ENCODE measurements around the gene PTTG1IP. TPM values are rescaled to one million over a fixed set of nuclear protein-coding genes. Genes with fewer than 3 reads are reported as not detected.

Gene PTTG1IP
- total and polyA plus RNA-seq, 3 experiments from 2014 or later, result 48.2 to 69.8 (median 50.8) TPM

- H3K9me3 ChIP-seq (ENCODE audit: low read length), result no peaks in the 10 kb centered on the region
- Mint-ChIP-seq H3K27me3 (no peaks in the 10 kb centered on the region), H3K36me3 (peaks cover 0 to 17% (median 0%) of the 10 kb centered on the region in 3 donors), H3K4me3 (peak overlapping the region; percentile 87 to 96 (median 93)), H3K4me1 (peaks cover 39 to 49% (median 47%) of the 10 kb centered on the region in 3 donors), H3K27ac (peak overlapping the region; percentile 91 to 99 (median 94)), H3K9me3 (no peaks in the 10 kb centered on the region)
- peaks cover 34% of the 10 kb centered on the region for H3K4me1 ChIP-seq (ENCODE audit: insufficient read depth, low read length)
- no peaks in the 10 kb centered on the region for H3K36me3 ChIP-seq (ENCODE audit: insufficient read depth, low read length)
- H3K27ac ChIP-seq (ENCODE audit: low read depth, low read length), result no peak overlapping the region
- H3K27me3 ChIP-seq (ENCODE audit: insufficient read depth, low read length, poor library complexity, severe bottlenecking), result no peaks in the 10 kb centered on the region
- CTCF ChIA-PET, result interaction anchor here (1.1 to 1.6 kb wide), 11 partner anchors 8 to 82 kb away, joined by 3 to 11 read pairs (median 4); partner anchors contain the start of genes SLX9 and UBE2G2
- POLR2A ChIA-PET, result interaction anchor here (0.7 to 3.8 kb wide), 6 partner anchors 11 to 74 kb away, joined by 3 to 25 read pairs (median 14); partner anchors contain the start of gene SUMO3
- peak in 1 of 5 donors; percentile 41 for DNase-seq
- peak overlapping the region; percentile 74 for H3K4me3 ChIP-seq (ENCODE audit: low read length)
Measured at GRCh38 chr21:44875316-44875700, 1.8 kb upstream of the PTTG1IP start.

- CTCF ChIA-PET, result interaction anchor here (0.7 to 3.7 kb wide), 18 partner anchors 9 to 254 kb away, joined by 3 to 19 read pairs (median 5); partner anchors contain the start of genes SLX9 and UBE2G2
- peaks cover 37% of the 10 kb centered on the region for H3K4me1 ChIP-seq (ENCODE audit: insufficient read depth, low read length)
- H3K4me1 Mint-ChIP-seq, result peaks cover 45 to 55% (median 53%) of the 10 kb centered on the region in 3 donors
Measured at GRCh38 chr21:44874497-44875315, 1.2 kb upstream of the PTTG1IP start.

GRCh38 chr21:44874240-44874496, 678 bp upstream of the PTTG1IP start:
- Histone ChIP-seq H3K9me3 (ENCODE audit: low read length) (no peaks in the 10 kb centered on the region), H3K36me3 (ENCODE audit: insufficient read depth, low read length) (no peaks in the 10 kb centered on the region), H3K4me1 (ENCODE audit: insufficient read depth, low read length) (peaks cover 42% of the 10 kb centered on the region), H3K27ac (ENCODE audit: low read depth, low read length) (peak overlapping the region; percentile 74), H3K4me3 (ENCODE audit: low read length) (peak overlapping the region; percentile 74), H3K27me3 (ENCODE audit: insufficient read depth, low read length, poor library complexity, severe bottlenecking) (no peaks in the 10 kb centered on the region)
- peaks cover 48 to 60% (median 56%) of the 10 kb centered on the region in 3 donors for H3K4me1 Mint-ChIP-seq
- H3K27ac Mint-ChIP-seq, result peak overlapping the region; percentile 91 to 99 (median 94)
- peak overlapping the region; percentile 87 to 96 (median 93) for H3K4me3 Mint-ChIP-seq
- ChIA-PET CTCF (interaction anchor here (0.7 to 3.7 kb wide), 11 partner anchors 18 to 254 kb away, joined by 3 to 19 read pairs (median 5); partner anchors contain the start of gene UBE2G2), POLR2A (interaction anchor here (0.6 to 3.8 kb wide), 16 partner anchors 9 to 573 kb away, joined by 3 to 25 read pairs (median 6); partner anchors contain the start of genes SLX9, SUMO3 and UBE2G2)
- H3K9me3 Mint-ChIP-seq, result no peaks in the 10 kb centered on the region
- H3K36me3 Mint-ChIP-seq, result peaks cover 0 to 17% (median 0%) of the 10 kb centered on the region in 3 donors
- DNase-seq, result no peak
- no peaks in the 10 kb centered on the region for H3K27me3 Mint-ChIP-seq

More at GRCh38 chr21:44874497-44875315, 1.2 kb upstream of the PTTG1IP start:
- H3K36me3 Mint-ChIP-seq, result peaks cover 0 to 17% (median 0%) of the 10 kb centered on the region in 3 donors
- POLR2A ChIA-PET, result interaction anchor here (0.7 to 3.8 kb wide), 15 partner anchors 8 to 574 kb away, joined by 3 to 25 read pairs (median 6); partner anchors contain the start of genes SLX9, SUMO3 and UBE2G2
- H3K27ac Mint-ChIP-seq, result peak overlapping the region; percentile 91 to 99 (median 94)
- no peaks in the 10 kb centered on the region for H3K27me3 Mint-ChIP-seq
- Histone ChIP-seq H3K27ac (ENCODE audit: low read depth, low read length) (peak overlapping the region; percentile 74), H3K36me3 (ENCODE audit: insufficient read depth, low read length) (no peaks in the 10 kb centered on the region), H3K27me3 (ENCODE audit: insufficient read depth, low read length, poor library complexity, severe bottlenecking) (no peaks in the 10 kb centered on the region), H3K9me3 (ENCODE audit: low read length) (no peaks in the 10 kb centered on the region), H3K4me3 (ENCODE audit: low read length) (peak overlapping the region; percentile 74)
- H3K9me3 Mint-ChIP-seq, result no peaks in the 10 kb centered on the region
- peak overlapping the region; percentile 87 to 96 (median 93) for H3K4me3 Mint-ChIP-seq
- DNase-seq, result peak; percentile 37 to 71 (median 52)

- Histone ChIP-seq H3K4me1 (ENCODE audit: insufficient read depth, low read length) (peaks cover 56% of the 10 kb centered on the region), H3K27ac (ENCODE audit: low read depth, low read length) (peak overlapping the region; percentile 69), H3K36me3 (ENCODE audit: insufficient read depth, low read length) (no peaks in the 10 kb centered on the region), H3K4me3 (ENCODE audit: low read length) (peak overlapping the region; percentile 67), H3K9me3 (ENCODE audit: low read length) (no peaks in the 10 kb centered on the region), H3K27me3 (ENCODE audit: insufficient read depth, low read length, poor library complexity, severe bottlenecking) (no peaks in the 10 kb centered on the region)
- H3K4me3 Mint-ChIP-seq, result peak overlapping the region; percentile 86 to 97 (median 94)
- H3K27ac Mint-ChIP-seq, result peak overlapping the region; percentile 78 to 98 (median 89)
- DNase-seq, result peak in 2 of 5 donors; percentile 30 to 37
- peaks cover 0 to 22% (median 0%) of the 10 kb centered on the region in 3 donors for H3K36me3 Mint-ChIP-seq
- ChIA-PET POLR2A (interaction anchor here (1.0 to 3.8 kb wide), 12 partner anchors 10 to 206 kb away, joined by 3 to 25 read pairs (median 7); partner anchors contain the start of genes SLX9, SUMO3 and UBE2G2), CTCF (interaction anchor here (1.0 to 3.7 kb wide), 12 partner anchors 20 to 362 kb away, joined by 3 to 19 read pairs (median 5); partner anchors contain the start of gene UBE2G2)
- peaks cover 61 to 73% (median 70%) of the 10 kb centered on the region in 3 donors for H3K4me1 Mint-ChIP-seq
- H3K9me3 Mint-ChIP-seq, result no peaks in the 10 kb centered on the region
- H3K27me3 Mint-ChIP-seq, result no peaks in the 10 kb centered on the region
Measured at GRCh38 chr21:44872649-44873355, 688 bp downstream of the PTTG1IP start.

- POLR2A ChIA-PET, result interaction anchor here (1.3 to 3.8 kb wide), 4 partner anchors 54 to 204 kb away, joined by 3 to 25 read pairs (median 22); partner anchors contain the start of gene SUMO3
- peak overlapping the region; percentile 78 to 98 (median 89) for H3K27ac Mint-ChIP-seq
- H3K36me3 ChIP-seq (ENCODE audit: insufficient read depth, low read length), result no peaks in the 10 kb centered on the region
- H3K9me3 ChIP-seq (ENCODE audit: low read length), result no peaks in the 10 kb centered on the region
- DNase-seq, result no peak
- H3K27me3 ChIP-seq (ENCODE audit: insufficient read depth, low read length, poor library complexity, severe bottlenecking), result no peaks in the 10 kb centered on the region
- no peaks in the 10 kb centered on the region for H3K9me3 Mint-ChIP-seq
- H3K36me3 Mint-ChIP-seq, result peaks cover 0 to 27% (median 1%) of the 10 kb centered on the region in 3 donors
- no peaks in the 10 kb centered on the region for H3K27me3 Mint-ChIP-seq
- peaks cover 61% of the 10 kb centered on the region for H3K4me1 ChIP-seq (ENCODE audit: insufficient read depth, low read length)
- H3K27ac ChIP-seq (ENCODE audit: low read depth, low read length), result peak overlapping the region; percentile 69
- H3K4me3 ChIP-seq (ENCODE audit: low read length), result peak overlapping the region; percentile 67
- CTCF ChIA-PET, result interaction anchor here (1.0 to 3.7 kb wide), 5 partner anchors 55 to 362 kb away, joined by 3 to 19 read pairs (median 8); partner anchors contain the start of gene UBE2G2
- H3K4me3 Mint-ChIP-seq, result peak overlapping the region; percentile 86 to 97 (median 94)
- peaks cover 67 to 78% (median 75%) of the 10 kb centered on the region in 3 donors for H3K4me1 Mint-ChIP-seq
Measured at GRCh38 chr21:44872323-44872648, 1.2 kb downstream of the PTTG1IP start.

GRCh38 chr21:44871576-44872269, 1.8 kb downstream of the PTTG1IP start:
- Mint-ChIP-seq H3K27ac (peak overlapping the region; percentile 78 to 98 (median 87)), H3K27me3 (no peaks in the 10 kb centered on the region), H3K9me3 (no peaks in the 10 kb centered on the region), H3K4me1 (peaks cover 72 to 84% (median 81%) of the 10 kb centered on the region in 3 donors), H3K36me3 (peaks cover 0 to 33% (median 2%) of the 10 kb centered on the region in 3 donors), H3K4me3 (peak overlapping the region; percentile 86 to 97 (median 94))
- Histone ChIP-seq H3K4me3 (ENCODE audit: low read length) (peak overlapping the region; percentile 67), H3K27me3 (ENCODE audit: insufficient read depth, low read length, poor library complexity, severe bottlenecking) (no peaks in the 10 kb centered on the region), H3K4me1 (ENCODE audit: insufficient read depth, low read length) (peaks cover 66% of the 10 kb centered on the region), H3K36me3 (ENCODE audit: insufficient read depth, low read length) (no peaks in the 10 kb centered on the region), H3K9me3 (ENCODE audit: low read length) (no peaks in the 10 kb centered on the region), H3K27ac (ENCODE audit: low read depth, low read length) (peak overlapping the region; percentile 69)
- ChIA-PET POLR2A (interaction anchor here (3.6 to 3.8 kb wide), 2 partner anchors 54 to 60 kb away, joined by 21 to 25 read pairs; partner anchors contain the start of gene SUMO3), CTCF (interaction anchor here (1.0 to 3.7 kb wide), 4 partner anchors 61 to 361 kb away, joined by 3 to 19 read pairs (median 11); partner anchors contain the start of gene UBE2G2)
- no peak for DNase-seq

All from CD8-positive, alpha-beta memory T cell (primary cell).